Myocyte (in vitro differentiated cells): ENCODE results near the gene PRR19. TPM values are rescaled to one million over a fixed set of nuclear protein-coding genes. Genes with fewer than 3 reads are reported as not detected.
A peak's percentile ranks its signal among the peaks of the same experiment; 100 is the strongest.
"Not testable (repeated sequence)": the region's sequence is repeated elsewhere in the genome, so short reads cannot be mapped to it uniquely, and the experiment has no call there.

Experiments
- DNase-seq: peaks from one replicate; pipeline ENCODE4 v3.0.0-alpha.2; 2012; ENCODE audit warnings: low read depth
- total RNA-seq: library from RNA; depleted of rRNA; stranded (reverse); fragments of >200 nt; gene quantifications from 2 replicates; pipeline ENCODE4 v1.2.3, GENCODE V29; 2014

The PRR19 gene
- total RNA-seq, 1 donor from 2014 or later, result 2.6 TPM

DNA sequence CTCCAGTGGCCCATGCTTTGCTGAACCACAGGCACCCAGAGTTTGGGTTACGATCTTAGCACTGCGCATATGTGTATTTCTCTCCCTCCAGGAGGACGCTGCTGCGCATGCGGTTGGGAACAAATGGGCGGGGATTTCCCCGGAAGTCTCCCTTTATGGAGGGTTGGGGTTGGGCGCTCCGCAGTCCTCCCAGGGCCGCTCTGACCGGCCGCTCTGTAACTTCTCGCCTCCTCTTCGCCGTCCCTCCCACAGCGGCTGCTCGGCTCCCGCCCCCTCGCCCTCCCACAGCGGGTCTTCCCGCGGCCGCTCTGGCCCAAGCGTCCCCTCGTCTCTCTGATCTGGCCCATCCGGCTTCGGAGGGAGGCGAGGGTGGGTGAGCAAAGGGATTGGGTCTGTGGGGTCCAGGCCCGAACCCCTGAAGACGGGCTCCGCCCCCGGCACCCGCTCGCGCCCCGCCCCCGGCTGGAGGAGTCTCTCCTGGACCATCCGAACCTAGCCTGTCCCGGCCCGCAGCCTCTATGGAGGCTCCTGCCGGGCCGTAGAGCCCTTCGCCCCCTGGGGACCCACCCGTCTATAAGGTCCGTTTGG is 23.5 kb downstream of the PRR19 start, which contains the start of gene MEGF8:
MEGF8 (plus strand) TSS at position 328 of the 588 bp plus-strand sequence. CDS start 609 bp downstream, outside the sequence.
- DNase-seq, result peak; percentile 99

DNA sequence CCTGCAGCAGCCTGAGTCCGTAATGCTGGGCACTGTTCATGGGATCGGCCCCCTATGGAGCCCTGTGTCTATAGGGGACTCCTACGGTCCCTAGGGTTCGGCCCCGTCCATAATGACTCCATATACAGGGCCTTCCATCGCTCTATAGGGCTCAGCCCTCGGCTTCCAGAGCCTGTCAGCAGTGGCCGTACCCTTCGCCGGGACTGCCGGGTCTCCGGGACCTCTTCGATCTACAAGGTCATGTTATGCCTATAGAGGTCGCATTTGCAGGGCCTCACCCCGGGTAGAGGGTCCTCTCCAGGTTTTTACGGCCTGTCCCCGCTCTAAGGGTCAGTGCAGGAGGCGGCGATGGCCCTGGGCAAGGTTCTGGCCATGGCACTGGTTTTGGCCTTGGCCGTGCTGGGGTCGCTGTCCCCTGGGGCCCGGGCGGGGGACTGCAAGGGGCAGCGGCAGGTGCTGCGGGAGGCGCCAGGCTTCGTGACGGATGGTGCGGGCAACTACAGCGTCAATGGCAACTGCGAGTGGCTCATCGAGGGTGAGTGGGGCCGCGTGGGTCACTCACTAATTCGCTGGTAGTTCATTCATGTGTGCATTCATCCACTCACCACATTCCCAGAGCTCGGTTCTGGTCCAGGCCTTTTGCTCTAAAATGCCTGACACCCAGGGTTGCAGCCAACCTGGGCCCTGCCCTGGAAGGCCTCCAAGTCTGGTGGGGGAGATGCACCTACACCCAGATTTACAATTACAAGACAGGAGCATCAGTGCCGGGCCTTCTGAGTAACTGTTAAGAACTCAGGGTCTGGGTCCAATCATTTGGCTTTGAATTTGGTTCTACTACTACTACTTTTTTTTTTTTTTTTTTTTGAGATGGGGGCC is 24.2 kb downstream of the PRR19 start:
- peak; percentile 61 for DNase-seq

DNA sequence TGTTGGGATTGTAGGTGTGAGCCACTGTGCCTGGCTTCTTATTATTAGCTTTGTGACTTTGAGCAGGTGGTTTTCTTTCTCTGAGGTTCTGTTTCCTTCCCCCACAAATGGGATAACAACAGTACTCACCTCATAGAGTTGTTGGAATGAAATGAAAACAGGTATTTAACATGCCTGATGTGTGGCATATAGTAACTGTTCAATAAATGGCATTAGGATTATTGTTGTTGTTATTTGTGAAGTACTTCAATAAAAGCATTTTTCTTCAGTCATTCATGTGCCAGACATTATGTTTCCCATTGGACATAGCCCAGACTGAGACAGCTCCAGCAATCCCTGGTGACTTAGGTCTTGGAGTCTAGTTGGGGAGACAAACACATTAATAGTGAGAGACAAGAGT is 25.0 kb downstream of the PRR19 start:
- no peak for DNase-seq

- DNase-seq, result no peak
Observed at GRCh38 chr19:42327381-42327780, 25.4 kb downstream of the PRR19 start.

DNA sequence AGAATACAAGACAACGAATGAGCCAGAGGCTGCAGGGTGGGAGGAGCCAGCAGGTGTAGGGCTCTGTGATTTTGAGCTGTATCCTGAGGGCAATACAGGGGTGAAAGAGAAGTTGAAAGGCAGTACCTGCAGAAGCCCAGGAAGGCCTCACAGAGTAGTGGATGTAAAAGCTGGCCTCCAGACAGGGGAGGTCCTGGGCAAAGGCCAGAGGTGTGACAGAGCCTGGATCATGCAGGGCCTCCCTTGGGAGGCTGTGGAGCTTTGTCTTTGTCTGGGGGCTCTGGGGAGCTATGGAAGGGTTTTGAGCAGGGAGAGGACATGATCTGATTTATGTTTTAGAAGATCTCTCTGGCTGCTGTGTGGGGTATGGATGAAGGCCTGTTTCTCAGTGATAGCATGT is 26.2 kb downstream of the PRR19 start:
- no peak for DNase-seq

DNA sequence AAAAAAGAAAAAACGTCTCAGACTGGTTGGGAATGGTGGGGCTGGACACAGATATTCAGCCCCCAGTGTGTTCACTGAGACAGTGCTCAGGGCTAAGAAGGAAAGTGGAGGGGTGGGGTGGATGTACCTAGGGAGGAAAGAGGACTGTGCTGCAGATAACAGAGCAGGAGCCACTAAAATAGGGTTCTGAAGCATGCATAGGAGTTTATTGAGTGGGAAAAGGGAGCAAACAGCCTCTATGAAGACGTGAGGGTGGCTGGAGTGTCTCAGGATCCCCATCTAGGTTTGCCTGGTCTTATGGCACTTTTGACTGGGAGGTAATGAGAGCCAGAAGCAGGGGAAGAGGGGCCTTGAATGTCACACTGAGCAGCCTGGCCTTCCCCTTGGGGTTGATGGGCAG is 26.9 kb downstream of the PRR19 start:
- DNase-seq, result no peak

GRCh38 chr19:42330241-42330711 is 28.3 kb downstream of the PRR19 start:
- DNase-seq, result no peak

GRCh38 chr19:42331333-42331732 is 29.4 kb downstream of the PRR19 start:
- DNase-seq, result not testable (repeated sequence)

DNA sequence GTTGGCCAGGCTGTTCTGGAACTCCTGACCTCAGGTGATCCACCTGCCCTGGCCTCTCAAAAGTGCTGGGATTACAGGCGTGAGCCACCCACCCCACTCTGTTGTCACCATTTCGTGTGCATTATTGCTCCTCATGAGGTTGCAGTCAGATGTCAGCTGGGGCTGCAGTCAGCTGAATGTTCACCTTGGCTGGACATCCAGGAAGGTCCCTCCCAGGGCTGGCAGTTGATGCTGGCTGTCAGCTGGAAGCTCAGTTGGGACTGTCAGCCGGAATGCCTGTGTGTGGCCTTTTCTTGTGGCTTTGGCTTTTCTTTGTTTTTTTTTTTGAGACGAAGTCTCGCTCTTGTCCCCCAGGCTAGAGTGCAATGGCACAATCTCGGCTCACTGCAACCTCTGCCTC is 30.1 kb downstream of the PRR19 start:
- DNase-seq, result no peak

DNA sequence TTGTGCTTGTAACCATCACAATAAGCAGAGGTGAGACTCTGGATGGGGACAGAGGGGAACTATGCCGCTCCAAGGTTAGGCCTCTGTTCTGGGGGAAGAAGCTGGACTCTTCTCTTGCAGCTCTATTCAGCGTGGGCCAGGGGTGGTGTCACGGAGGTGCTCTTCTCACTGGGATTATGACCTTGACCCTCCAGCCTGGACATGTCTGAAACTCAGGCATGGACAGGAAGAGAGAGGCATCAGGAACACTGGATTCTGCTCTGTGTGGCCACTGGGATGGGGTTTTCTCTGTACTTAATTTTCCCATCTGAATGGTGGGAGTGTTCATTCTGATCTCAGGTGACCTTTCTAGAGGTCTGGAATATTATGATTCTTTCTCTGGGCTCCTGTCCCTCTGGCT is 31.1 kb downstream of the PRR19 start:
- no peak for DNase-seq

GRCh38 chr19:42333975-42334696 is 32.2 kb downstream of the PRR19 start:
- no peak for DNase-seq

DNA sequence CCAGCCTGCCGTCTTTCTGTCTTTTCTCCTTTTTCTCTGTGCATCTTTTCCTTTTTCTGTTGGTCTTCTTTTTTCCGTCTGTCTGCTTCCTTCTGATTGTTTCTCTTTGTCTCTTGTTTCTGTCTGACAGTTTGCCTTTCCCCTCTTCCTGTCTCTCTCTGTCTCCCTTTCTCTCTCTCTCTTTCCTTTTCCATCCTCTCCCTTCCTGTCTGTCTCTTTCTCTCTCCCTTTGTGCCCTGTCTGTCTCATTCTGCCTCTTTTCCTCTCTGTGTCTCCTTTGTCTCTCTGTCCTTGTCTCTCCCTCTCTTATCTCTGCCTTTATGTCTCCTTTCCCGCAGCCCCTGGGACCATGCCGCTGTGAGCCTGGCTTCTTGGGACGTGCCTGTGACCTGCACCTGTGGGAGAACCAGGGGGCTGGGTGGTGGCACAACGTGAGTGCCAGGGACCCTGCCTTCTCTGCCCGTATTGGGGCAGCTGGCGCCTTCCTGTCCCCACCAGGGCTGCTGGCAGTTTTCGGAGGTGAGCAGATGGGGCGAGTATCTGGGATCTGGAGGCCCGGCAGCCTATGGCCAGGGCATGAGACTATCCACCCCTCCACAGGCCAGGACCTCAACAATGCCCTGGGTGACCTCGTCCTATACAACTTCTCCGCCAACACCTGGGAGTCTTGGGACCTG is 32.9 kb downstream of the PRR19 start:
- DNase-seq, result no peak

GRCh38 chr19:42335374-42335936 is 33.5 kb downstream of the PRR19 start:
- DNase-seq, result no peak

DNA sequence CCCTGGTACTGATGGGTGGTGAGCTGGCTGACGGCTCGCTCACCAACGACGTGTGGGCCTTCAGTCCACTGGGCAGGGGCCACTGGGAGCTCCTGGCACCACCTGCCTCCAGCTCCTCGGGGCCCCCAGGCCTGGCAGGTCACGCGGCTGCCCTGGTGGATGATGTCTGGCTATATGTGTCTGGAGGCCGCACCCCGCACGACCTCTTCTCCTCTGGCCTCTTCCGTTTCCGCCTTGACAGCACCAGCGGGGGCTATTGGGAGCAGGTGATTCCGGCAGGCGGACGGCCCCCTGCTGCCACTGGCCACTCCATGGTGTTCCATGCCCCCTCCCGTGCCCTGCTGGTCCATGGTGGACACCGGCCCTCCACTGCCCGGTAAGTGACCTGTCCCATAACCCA is 34.0 kb downstream of the PRR19 start:
- no peak for DNase-seq

DNA sequence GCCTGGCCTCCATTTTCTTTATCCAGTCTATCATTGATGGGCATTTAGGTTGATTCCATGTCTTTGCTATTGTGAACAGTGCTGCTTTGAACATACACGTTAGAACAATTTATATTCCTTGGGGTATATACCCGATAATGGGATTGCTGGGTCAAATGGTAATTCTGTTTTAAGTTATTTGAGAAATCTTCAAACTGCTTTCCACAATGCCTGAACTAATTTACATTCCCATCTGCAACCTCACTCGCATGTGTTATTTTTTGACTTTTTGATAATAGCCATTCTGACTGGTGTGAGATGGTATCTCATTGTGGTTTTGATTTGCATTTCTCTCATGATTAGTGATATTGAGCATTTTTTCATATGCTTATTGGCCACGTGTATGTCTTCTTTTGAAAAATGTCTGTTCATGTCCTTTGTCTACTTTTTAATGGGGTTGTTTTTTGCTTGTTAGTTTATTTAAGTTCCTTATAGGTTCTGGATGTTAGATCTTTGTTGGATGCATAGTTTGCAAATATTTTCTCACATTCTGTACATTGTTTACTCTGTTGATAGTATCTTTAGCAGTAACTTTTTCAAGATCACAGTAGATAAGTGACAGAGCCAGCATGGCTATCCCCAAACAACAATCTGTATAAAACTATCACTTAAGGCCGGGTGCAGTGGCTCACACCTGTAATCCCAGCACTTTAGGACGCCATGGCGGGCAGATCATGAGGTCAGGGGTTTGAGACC is 37.4 kb downstream of the PRR19 start:
- DNase-seq, result not testable (repeated sequence)

- DNase-seq, result not testable (repeated sequence)
Observed at GRCh38 chr19:42339922-42340321, 38.0 kb downstream of the PRR19 start.

DNA sequence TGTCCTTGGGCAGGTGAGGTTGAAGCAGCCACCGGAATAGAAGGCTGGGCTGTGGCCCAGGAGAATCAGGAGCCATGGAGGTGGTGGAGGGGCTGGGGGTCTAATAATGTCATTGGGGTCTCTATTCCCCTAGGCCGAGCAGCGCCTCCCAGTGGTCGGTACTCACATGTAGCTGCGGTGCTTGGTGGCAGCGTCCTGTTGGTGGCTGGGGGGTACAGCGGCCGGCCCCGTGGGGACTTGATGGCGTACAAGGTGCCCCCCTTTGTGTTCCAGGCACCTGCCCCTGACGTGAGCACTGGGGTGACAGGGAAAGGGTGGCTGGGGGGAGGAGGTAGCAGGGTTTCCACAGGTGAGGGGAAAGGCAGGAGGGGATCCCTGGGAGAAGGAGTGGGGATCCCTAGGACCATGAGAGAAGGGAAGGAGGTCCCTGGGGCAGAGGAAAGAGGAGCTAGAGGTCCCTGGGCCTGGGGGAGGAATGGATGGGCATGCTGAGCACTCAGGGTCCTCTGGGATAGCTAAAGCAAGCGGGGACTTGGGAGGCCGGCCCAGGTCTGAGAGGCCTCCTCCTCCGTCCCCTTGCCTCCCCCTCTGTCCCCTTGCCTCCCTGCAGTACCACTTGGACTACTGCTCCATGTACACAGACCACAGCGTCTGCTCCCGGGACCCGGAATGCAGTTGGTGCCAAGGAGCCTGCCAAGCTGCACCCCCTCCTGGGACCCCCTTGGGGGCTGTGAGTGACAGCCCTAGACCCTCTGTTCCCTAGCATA is 41.6 kb downstream of the PRR19 start:
- no peak for DNase-seq

GRCh38 chr19:42344336-42344893 is 42.5 kb downstream of the PRR19 start:
- no peak for DNase-seq

DNA sequence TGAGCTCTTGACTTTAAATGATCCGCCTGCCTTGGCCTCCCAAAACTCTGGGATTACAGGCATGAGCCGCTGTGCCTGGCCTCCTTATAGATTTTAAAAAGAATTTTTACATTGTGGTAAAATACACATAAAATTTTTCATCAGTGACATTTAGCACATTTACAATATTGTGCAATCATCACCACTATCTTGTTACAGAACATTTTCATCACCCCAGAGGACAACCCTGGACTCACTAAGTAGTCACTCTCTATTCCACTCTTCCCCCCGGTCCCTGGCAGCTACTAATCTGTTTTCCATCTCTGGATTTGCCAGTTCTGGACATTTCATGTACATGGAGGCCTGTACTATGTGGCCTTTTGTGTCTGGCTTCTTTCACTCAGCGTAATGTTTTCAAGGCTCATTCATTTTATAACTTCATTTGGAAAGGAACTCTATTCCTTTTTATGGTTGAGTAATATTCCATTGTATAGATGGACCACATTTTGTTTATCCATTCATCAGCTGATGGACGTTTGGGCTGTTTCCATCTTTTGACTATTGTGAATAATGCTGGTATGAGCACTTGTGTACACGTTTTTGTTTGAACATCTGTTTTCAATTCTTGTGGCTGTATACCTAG is 43.4 kb downstream of the PRR19 start:
- no peak for DNase-seq
